A673 (cell line): ENCODE data around the gene FADS6. TPM values are rescaled to one million over a fixed set of nuclear protein-coding genes. Genes with fewer than 3 reads are reported as not detected.

ENCODE experiments used
- BruUV-seq: library from RNA; stranded (reverse); fragments of 400-500 nt; replicated peaks from 2 replicates; lab custom pipeline; 2021; lab: Mats Ljungman, UMichigan
- CTCF ChIA-PET: fragments of 300-600 bp; sonication (Branson Sonifier 250); formaldehyde crosslinking; loops from one replicate; lab custom pipeline; 2022; ENCODE audit warnings: antibody characterized with exemption; lab: Charles Lee
- POLR2A ChIA-PET: fragments of 300-600 bp; sonication (Branson Sonifier 250); formaldehyde crosslinking; loops from one replicate; lab custom pipeline; 2022; ENCODE audit warnings: antibody characterized with exemption; ENCODE audit not compliant: low non-redundant PET; lab: Charles Lee
- DNase-seq: peaks from one replicate; pipeline ENCODE4 v3.0.0-alpha.2; 2015; ENCODE audit warnings: low spot score
- H3K27ac ChIP-seq: fragments of 200-600 bp; sonication (generic); 2 replicates; pipeline ENCODE4 v1.5.1; 2016; ENCODE audit warnings: mixed run types, low read depth, mild to moderate bottlenecking, mixed read lengths, antibody characterized with exemption, low read length; ENCODE audit not compliant: poor library complexity, severe bottlenecking
- H3K27me3 ChIP-seq: fragments of 200-600 bp; sonication (generic); replicated peaks from 2 replicates; pipeline ENCODE4 v1.6.1; 2017; ENCODE audit warnings: mixed run types, low read depth, mild to moderate bottlenecking, mixed read lengths, antibody characterized with exemption, low read length; ENCODE audit not compliant: insufficient read depth, poor library complexity
- H3K36me3 ChIP-seq: fragments of 200-600 bp; sonication (generic); 2 replicates; pipeline ENCODE4 v1.6.1; 2016; ENCODE audit warnings: mixed run types, mild to moderate bottlenecking, mixed read lengths, antibody characterized with exemption, low read length; ENCODE audit not compliant: insufficient read depth, poor library complexity, severe bottlenecking
- H3K4me1 ChIP-seq: fragments of 200-600 bp; sonication (generic); 2 replicates; pipeline ENCODE4 v1.6.1; 2017; ENCODE audit warnings: mixed run types, mild to moderate bottlenecking, mixed read lengths, antibody characterized with exemption, low read length; ENCODE audit not compliant: insufficient read depth, poor library complexity, severe bottlenecking
- H3K4me3 ChIP-seq: fragments of 200-600 bp; sonication (generic); 2 replicates; pipeline ENCODE4 v1.5.1; 2016; ENCODE audit warnings: low read depth, mixed run types, mild to moderate bottlenecking, mixed read lengths, low read length; ENCODE audit not compliant: poor library complexity, severe bottlenecking
- H3K9me3 ChIP-seq: fragments of 200-600 bp; sonication (generic); 2 replicates; pipeline ENCODE4 v1.6.1; 2016; ENCODE audit warnings: mixed run types, low read depth, mild to moderate bottlenecking, mixed read lengths, antibody characterized with exemption, low read length; ENCODE audit not compliant: poor library complexity, severe bottlenecking
- EZH2 ChIP-seq: fragments of 200-600 bp; sonication (generic); IDR thresholded peaks from 2 replicates; pipeline ENCODE4 v1.6.1; 2017; ENCODE audit warnings: borderline replicate concordance, low read depth, mild to moderate bottlenecking, mixed read lengths, antibody characterized with exemption, low read length; ENCODE audit not compliant: poor library complexity, severe bottlenecking
- intact Hi-C: fragments of 100-400 bp; cut with micrococcal nuclease; formaldehyde crosslinking; loops from one replicate; pipeline ENCODE4 v1.10.0; 2022; ENCODE audit not compliant: unreplicated experiment
- total RNA-seq: library from RNA; stranded (reverse); gene quantifications from 2 replicates; pipeline ENCODE4 v1.2.3, GENCODE V29; 2021
- TF ChIP-seq, protein P1 (sequence below): fragments of 300-800, 200-600 bp; sonication (generic); conservative IDR thresholded peaks from 2 replicates; pipeline ENCODE4 v1.5.1; 2017; ENCODE audit warnings: low read depth, mild to moderate bottlenecking, antibody characterized with exemption, low read length, moderate library complexity, mixed read lengths

The FADS6 gene
- total RNA-seq, 1 experiment from 2014 or later: not detected

DNA sequence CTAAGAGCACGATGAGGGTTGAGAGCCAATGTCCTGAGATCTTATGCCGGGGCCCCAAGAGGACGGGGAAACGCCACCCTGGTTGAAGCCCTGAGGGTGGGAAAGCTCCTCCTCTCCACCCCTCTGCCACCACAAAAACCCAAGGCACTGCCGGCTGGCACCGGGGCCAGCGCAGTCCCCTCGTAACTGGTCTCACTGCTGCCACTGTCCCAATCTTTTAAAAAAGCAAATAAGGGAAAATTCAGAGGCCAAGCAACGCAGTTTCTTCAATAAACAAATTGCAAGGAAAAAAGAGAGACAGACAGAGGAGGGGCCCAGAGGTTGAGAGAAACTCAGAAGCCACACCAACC, 40.4 kb downstream of the FADS6 start:
- ChIA-PET POLR2A (no interaction called here), CTCF (no interaction called here)
- H3K36me3 ChIP-seq: no peaks in the 10 kb centered on the region
- no peaks in the 10 kb centered on the region for H3K9me3 ChIP-seq
- no TSS peak for BruUV-seq
- DNase-seq: no peak
- H3K4me1 ChIP-seq: no peaks in the 10 kb centered on the region
- peaks cover 16% of the 10 kb centered on the region for H3K27me3 ChIP-seq
- no peak overlapping the region for H3K27ac ChIP-seq
- intact Hi-C loops: no loop called here
- H3K4me3 ChIP-seq: no peak overlapping the region
- no peak for TF ChIP-seq EZH2
- TF ChIP-seq, protein P1, sequence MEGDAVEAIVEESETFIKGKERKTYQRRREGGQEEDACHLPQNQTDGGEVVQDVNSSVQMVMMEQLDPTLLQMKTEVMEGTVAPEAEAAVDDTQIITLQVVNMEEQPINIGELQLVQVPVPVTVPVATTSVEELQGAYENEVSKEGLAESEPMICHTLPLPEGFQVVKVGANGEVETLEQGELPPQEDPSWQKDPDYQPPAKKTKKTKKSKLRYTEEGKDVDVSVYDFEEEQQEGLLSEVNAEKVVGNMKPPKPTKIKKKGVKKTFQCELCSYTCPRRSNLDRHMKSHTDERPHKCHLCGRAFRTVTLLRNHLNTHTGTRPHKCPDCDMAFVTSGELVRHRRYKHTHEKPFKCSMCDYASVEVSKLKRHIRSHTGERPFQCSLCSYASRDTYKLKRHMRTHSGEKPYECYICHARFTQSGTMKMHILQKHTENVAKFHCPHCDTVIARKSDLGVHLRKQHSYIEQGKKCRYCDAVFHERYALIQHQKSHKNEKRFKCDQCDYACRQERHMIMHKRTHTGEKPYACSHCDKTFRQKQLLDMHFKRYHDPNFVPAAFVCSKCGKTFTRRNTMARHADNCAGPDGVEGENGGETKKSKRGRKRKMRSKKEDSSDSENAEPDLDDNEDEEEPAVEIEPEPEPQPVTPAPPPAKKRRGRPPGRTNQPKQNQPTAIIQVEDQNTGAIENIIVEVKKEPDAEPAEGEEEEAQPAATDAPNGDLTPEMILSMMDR: no peak

DNA sequence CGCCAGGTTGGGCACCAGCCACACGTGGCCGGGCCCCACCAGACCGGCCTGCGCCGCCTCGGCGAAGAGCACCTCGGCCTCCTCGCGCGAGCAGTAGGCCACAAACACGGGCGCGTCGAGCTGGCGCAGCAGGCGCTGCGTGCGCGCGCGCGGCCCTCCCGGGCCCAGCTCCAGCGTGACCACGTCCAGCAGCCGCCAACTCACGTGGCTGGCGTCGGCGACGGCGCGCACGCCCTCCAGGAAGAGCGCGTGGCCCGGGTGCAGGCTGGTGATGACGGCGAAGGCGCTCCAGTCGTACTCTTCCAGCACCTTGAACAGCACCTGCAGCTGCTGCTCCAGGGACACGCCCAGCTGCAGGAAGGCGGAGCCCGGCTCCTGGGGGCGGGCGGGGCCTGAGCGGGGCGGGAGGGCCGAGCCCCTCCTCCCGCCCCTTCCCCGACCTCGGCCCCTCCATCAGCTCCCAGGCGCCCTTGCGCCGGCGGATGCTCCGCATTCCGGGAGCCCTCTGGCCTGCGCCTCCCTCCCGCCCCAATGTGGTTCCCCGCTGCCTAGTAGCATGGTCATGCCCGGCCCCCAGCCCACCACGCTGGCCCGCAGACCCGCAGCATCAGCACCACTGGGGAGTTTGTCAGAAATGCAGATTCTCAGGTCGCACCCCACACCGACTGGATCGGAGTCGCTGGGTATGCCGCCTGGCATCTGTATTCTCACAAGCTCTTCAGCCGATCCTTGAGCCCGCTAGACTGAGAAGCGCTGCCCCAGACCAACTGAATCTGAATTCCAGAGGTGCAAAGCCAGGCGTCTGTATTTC, 41.0 kb downstream of the FADS6 start:
- CTCF ChIA-PET: no interaction called here
- no peaks in the 10 kb centered on the region for H3K36me3 ChIP-seq
- POLR2A ChIA-PET: no interaction called here
- peaks cover 13% of the 10 kb centered on the region for H3K27me3 ChIP-seq
- no peak overlapping the region for H3K27ac ChIP-seq
- H3K4me1 ChIP-seq: no peaks in the 10 kb centered on the region
- no peak overlapping the region for H3K4me3 ChIP-seq
- TF ChIP-seq, protein P1: no peak
- no peak for TF ChIP-seq EZH2
- no peak for DNase-seq
- intact Hi-C loops: no loop called here
- no TSS peak for BruUV-seq
- no peaks in the 10 kb centered on the region for H3K9me3 ChIP-seq

DNA sequence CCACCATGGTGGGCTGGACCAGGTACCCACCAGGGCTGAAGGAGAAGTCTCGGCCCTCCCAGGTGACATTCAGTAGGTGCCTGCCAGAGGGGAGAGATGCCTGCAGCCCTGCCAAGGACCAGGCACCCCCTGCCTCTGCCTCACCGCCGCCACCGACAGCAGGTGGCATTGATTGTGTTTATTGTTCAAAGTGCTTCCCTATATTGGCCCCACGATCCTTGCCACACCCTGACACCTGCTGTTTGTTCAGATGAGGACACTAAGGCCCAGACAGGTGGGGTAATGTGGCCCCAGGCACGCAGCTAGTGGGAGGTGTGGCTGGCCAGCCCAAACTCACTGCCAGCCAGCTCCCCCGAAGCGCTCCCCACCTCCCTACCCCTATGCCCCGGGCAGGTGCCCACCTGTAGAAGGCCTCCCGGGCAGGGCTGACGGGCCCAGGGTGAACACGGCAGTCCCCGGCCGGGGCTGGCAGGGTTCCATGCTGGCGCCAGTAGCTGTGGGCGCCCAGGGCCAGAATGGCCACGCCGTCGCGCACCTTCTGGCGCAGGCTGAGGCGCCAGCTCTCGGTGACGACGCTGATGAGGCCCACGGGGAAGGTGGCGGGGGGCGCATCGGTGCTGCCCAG, 41.7 kb downstream of the FADS6 start:
- Histone ChIP-seq H3K4me1 (no peaks in the 10 kb centered on the region), H3K9me3 (no peaks in the 10 kb centered on the region), H3K27ac (no peak overlapping the region), H3K27me3 (peaks cover 13% of the 10 kb centered on the region), H3K4me3 (no peak overlapping the region), H3K36me3 (no peaks in the 10 kb centered on the region)
- ChIA-PET CTCF (no interaction called here), POLR2A (no interaction called here)
- DNase-seq: no peak
- no TSS peak for BruUV-seq
- intact Hi-C loops: no loop called here
- TF ChIP-seq, protein P1: no peak
- no peak for TF ChIP-seq EZH2
